Activated CD8-positive, alpha-beta memory T cell treated with anti-CD3 and anti-CD28 coated beads for 1 hour (primary cell): ENCODE measurements around the gene FAM120A.

Experiments
- DNase-seq, 2 donors: peaks; one replicate each; pipeline ENCODE4 v3.0.0-alpha.2; 2020; ENCODE audit warnings: low read depth in 1 of 2; ENCODE audit errors: extremely low read depth in 1 of 2

The FAM120A gene

GRCh38 chr9:93467462-93467861, 16.0 kb downstream of the FAM120A start:
- no peak for DNase-seq

DNA sequence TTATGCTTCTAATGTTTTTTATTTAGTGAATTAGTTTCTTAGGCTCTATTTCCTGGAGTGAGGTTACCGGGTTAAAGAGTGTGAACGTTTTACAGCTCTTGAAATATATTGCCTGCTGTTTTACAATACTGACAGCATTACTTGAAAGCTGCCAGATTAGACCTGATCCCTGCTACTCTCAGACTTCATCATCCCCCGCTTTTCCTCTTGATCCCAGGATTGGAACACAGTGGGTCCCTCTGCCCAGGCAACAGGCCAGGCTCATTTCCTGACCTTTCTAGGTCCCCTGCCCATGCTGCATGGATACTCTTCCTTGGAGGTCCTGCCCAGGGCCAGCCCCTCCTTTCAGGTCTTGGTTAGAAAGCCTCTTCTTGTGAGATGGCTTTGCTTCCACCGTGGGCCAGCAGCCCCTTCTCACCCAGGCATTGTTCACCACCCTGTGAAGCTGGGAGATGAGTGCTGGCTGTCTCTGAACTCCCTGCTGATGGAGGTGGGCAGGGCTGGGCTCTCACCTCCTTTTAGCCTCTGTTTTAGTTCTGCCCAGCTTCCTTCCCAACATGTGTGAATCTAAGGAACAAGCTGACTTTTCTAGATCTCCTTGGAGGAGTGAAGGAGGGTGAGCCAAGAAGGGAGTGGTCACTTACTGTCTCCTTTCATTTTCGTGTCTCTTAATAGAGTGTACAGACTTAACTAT, 17.4 kb downstream of the FAM120A start:
- no peak for DNase-seq

DNA sequence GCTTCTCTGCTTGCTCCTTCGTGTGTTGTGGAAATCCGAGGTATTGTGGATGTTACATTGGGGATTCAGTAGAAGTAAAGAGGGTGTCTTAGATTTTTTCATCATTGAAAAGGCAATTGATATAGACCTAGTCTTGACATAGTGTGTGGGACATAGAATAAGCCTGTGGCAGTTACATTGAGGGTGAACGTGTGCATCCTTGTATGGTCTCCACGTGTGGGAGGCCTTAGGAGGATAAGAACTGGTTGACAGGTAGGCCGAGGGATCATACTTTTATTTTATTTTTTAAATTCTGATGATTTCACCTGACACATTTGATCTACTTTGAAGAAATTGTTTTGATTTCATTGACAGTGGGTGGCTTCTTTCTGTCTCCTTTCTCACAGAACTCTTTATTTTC, 18.9 kb downstream of the FAM120A start:
- DNase-seq = no peak

- DNase-seq = no peak
These were observed 19.6 kb downstream of the FAM120A start for GRCh38 chr9:93471124-93471523.

- no peak for DNase-seq
These were observed 21.9 kb downstream of the FAM120A start for GRCh38 chr9:93473411-93473810.

DNA sequence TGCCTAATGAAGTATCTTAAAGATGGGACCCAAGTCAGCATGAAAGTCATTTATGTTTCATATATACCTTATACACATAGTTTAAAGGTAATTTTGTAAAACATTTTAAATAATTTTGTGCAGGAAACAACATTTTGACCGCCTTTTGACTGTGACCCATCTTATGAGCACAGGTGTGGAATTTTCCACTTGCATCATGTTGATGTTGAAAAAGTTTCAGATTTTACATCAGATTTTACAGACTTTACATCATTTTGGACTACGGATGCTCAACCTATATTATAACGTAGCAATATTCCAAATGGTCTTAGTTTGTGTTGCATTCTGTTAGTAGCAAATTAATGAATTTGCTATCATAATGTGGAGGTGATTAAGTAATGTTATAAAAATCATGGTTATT, 23.6 kb downstream of the FAM120A start:
- no peak for DNase-seq

DNA sequence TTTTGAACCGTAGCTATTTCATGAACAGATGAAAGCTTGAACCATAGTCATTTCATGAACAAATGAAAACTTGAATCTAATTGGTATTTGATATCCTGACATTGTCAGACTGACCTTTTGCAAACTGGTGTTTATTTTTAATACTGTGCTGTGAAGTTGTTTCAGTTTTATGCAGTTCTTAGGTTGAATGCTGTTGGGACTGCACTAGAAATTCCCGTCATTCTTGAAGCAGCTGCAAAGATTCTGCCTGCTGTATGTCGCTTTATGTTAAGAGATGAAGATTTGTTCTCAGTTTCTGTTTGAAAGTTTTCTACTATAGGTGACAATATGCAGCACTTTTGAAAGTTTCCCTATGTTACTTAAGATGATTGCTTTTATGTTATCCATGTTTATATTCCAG, 24.4 kb downstream of the FAM120A start:
- DNase-seq = no peak

DNA sequence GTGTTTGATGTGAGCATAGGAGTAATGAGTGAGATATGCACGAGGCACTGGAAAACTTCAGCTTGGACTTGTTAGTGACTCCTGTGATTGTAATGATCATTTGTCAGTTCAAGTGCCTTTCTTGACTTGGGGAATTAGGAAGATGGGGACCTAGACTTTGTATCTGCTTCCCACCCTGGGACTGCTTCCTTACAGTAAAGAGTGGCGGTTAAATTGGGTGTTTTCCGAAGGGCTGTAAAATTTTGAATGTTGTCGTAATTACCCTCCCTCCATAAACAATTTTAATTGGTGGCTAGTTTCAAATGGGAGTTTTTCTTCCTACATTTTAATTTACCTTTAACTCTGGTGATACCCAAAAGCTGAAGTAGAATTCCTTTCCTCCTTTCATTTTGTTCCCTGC, 25.4 kb downstream of the FAM120A start:
- DNase-seq = no peak

- DNase-seq = no peak
These were observed 25.9 kb downstream of the FAM120A start for GRCh38 chr9:93477397-93477796.

DNA sequence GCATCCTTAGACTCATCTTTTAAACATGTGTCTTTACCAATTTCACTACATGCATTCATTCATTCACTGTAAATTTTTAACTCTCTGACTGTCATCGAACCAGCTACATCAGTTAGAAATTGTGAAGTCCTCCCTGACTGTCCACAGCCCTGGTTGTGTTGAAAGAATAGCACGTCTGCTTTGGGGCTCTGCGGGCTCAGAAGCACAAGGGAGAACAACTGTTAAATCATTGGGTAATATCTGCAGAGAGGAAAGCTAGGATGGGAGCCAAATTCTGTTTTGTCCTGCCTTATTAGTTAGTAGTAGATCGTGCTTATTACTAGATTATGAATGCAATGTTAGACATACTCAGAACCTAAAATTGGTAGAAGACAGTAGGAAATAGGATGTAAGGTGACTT, 28.2 kb downstream of the FAM120A start:
- no peak for DNase-seq

GRCh38 chr9:93480262-93480661, 28.8 kb downstream of the FAM120A start:
- no peak for DNase-seq

DNA sequence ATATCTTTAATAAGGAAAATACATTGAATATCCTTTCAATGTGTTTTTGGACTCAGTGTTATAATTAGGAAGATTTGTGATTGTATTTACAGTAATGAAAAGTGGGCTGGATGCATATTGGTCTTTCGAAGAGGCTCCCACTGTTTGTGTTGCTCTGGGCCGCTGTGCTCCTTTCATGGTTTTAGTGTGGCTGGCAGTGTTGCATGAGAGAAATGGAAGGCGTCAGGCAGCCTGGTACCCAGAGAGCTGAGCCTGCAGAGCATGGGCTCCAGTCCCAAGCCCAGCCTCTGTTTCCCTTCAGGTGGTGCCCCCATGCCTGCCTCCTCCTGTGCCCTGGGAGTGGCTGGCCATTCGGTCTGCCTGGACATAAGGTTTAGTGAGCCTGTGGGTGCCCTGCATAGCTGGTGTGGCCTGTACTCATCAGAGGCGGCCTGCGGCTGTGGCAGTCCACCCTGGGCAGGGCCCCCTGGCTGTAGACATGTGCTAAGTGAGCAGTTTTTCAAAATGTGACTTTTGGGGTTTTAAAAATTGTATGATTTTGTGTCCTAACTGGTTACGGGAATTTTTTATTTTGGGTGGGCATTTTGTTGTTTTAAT, 29.3 kb downstream of the FAM120A start:
- no peak for DNase-seq

GRCh38 chr9:93483497-93483896, 32.0 kb downstream of the FAM120A start:
- DNase-seq = no peak

- DNase-seq = no peak
These were observed 34.8 kb downstream of the FAM120A start for GRCh38 chr9:93486268-93486667.

- DNase-seq = no peak
These were observed 36.8 kb downstream of the FAM120A start for GRCh38 chr9:93488244-93488643.

DNA sequence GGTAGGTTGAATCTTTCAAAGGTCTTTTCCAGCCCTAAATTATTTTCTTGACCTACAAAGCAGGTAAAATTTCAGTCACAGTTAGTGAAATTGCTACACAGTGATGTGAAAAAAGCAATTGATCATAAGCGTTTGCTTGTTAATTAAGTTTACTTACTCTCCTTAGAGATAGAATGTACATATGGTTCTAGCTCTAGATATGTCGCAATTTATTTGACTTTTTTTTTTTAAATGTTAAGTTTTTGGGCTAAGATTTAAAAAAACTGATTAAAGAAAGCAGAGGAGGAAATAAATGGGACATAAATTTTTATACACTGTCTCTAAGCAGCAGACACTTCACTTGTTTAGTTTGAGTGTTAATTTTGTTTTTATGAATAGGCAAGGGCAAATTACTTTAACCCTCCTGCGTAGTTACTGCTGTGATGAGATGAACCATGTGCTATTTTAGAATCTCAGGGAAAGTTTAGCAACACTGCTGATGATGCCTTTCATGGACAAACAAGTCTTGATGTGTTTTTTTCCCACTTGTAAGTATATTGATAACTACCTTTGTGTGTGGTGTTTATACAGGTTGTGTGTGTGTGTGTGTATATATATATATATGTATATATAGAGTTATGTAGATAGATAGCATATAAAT, 40.2 kb downstream of the FAM120A start:
- DNase-seq = no peak

DNA sequence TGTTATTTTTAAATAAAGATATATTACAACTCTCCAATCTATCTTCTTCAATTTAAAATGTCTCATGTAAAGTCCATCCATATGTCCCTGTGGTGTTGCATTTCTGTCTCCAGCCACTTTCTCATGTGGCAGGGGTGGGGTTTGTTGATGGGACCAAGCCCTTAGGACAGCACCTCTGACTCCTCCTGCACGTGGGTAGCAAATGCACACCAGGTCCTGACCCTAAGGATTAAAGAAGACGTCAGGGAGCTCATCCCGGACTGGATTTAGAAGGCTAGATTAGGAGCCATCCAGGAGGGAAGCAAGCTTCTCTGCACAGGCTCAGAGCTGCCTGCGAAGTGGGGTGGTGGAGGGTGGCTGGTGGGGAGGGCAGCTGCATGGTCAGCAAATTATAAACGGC, 40.8 kb downstream of the FAM120A start:
- DNase-seq = no peak

DNA sequence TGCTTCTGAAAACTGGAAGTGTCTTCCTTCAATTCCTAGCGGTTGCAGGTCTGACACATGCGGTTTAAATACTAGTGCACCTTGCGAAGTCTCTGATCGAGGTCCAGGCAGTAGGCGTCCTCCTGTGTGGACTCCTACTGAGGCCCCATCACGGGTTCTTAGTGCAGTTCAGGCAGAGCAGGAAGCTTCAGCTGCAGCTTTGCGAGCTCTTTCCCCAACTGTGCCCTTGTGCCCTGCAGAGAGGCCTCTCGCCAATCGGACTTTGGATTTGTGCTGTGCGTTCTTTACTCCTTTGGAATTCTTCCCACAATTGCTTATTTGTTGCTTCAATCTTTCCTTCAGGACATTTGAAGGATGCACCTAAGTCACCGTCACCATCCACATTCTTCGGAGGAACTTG, 42.5 kb downstream of the FAM120A start:
- no peak for DNase-seq

- DNase-seq = no peak
These were observed 44.8 kb downstream of the FAM120A start for GRCh38 chr9:93496285-93496684.

- DNase-seq = no peak
These were observed 49.2 kb downstream of the FAM120A start for GRCh38 chr9:93500571-93501298.

GRCh38 chr9:93501406-93501805, 49.9 kb downstream of the FAM120A start:
- DNase-seq = no peak

- no peak for DNase-seq
These were observed 51.9 kb downstream of the FAM120A start for GRCh38 chr9:93503381-93503780.
